GM18907 (cell line): ENCODE results near the gene AFF3.
"Not testable (repeated sequence)": the region's sequence is repeated elsewhere in the genome, so short reads cannot be mapped to it uniquely, and the experiment has no call there.

Experiments
- ATAC-seq: cut with Tn5 transposase; IDR thresholded peaks from one replicate; pipeline ENCODE4 v1.9.1; 2021; ENCODE audit warnings: mild to moderate bottlenecking, moderate library complexity; ENCODE audit not compliant: unreplicated experiment

The AFF3 gene

GRCh38 chr2:99776206-99776905 lies 366.0 kb downstream of the AFF3 start:
- no peak for ATAC-seq

GRCh38 chr2:99775585-99775984 lies 366.8 kb downstream of the AFF3 start:
- ATAC-seq: no peak

GRCh38 chr2:99773642-99774041 lies 368.7 kb downstream of the AFF3 start:
- not testable (repeated sequence) for ATAC-seq

DNA sequence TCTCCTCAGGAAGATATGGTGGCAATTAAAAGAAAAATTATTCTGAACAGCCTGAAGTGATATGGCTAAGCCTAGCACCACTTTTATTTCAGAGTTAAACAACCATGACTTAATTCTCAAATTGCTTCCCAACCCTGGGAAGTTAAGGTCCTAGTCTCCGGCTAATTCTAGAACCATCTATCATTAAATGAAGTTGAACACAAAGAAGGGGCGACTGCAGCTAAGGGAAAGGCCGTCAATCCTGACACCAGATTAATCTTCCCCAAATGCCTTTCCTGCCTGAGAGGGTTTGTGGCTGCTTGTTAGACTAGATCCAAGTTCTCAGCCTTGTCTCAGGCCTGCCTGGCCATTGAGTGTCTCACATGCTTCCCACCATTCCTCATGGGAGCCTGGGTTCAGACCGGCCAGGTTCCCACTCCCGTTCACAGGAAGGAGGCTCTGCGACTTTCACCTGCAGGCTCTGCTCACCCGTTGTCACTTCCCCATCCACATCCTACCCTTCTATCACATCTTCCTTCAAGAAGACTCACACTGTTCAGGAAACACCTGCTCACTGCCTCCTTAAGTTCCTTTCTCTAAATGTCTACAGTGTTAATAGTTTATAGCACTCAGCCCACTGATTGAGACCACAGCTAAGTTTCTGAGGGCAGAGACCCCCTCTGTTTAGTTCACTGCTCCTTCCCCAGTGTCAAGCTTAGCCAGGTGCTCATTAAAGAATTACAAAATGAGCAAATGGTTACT lies 369.6 kb downstream of the AFF3 start:
- ATAC-seq: no peak

GRCh38 chr2:99771681-99772333 lies 370.6 kb downstream of the AFF3 start:
- ATAC-seq: no peak

GRCh38 chr2:99770876-99771275 lies 371.5 kb downstream of the AFF3 start:
- ATAC-seq: no peak

DNA sequence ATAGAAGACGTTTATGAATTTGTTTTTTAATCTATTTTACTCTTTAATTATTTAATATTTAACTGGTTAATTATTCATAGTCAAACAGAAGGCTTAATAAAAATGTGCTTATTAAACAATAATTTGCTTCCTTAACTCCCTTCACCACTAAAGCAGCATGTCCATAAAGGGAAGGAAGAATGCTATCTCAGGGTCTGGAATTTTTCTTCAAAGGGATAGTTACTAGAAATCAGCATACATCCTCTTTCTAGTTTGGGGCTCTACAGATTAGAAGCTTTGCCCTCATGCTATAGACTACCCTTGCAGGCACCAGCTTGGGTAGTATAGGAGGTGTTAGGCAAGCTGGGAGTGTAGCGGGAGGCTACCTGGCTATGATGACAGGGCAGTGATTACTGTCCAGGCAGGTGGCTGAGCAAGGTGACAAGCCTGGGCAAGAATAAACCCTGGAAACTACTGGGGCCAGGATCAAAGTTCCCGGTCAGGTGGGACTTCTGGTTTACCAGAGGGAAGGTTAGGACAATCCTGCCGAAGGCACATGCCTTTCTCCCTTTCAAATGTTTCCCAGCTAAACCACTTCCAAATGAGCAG lies 376.6 kb downstream of the AFF3 start:
- no peak for ATAC-seq

DNA sequence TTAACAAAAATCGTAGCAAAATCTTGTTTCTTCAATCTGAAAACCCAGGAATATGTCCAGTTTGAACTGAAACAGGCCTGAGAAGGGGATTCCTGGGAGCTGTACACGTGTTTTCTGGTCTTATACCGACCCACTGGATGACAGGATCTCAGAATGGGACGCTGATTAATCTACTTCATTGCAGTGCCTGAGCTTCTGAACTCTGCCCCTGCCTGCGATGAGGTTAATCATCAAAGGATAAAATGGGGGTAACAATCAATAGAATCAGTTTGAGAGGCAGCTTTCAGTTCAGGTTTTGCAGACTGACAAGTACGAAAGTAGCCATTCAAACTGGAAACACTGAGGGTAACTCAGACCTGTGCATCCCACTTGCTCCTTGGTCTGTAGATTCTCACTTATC lies 378.6 kb downstream of the AFF3 start:
- no peak for ATAC-seq

DNA sequence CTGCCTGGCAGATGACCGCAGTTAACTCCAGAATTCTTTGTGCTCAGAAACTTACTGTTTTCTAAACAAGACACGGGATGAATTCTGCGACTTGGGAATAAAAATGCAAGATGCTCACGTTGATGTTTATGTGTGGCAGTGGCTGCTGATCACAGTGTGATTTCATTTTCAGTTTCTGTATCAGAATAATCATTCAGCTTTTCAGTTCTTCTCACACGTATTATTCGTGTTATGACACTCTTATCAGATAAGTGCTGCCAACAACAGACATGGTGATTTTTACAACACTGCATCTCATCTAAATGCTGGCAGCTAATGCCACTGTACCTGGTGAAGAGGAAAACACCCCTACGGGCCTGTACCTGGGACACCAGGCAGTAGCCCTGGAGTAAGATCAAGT lies 379.7 kb downstream of the AFF3 start:
- ATAC-seq: no peak

GRCh38 chr2:99757611-99758114 lies 384.7 kb downstream of the AFF3 start:
- no peak for ATAC-seq

DNA sequence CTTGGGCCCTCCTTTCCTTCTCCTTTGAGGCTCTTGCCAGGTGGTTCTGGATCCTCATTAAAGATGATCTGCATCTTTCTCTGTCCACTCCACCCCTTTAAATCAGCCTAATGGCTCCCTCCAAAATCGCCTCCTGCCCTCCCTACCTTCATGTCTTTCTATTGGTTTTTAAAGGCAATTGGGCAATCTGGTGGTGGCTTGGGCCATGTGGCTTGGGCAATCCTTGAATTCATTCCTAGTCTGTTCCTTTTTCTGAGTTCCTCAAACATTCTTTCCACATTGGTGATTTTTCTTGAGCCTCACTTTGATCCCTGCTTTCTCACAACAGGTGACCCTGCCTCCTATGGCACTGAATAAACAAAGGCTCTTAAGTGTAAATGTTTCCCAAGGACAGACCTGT lies 386.3 kb downstream of the AFF3 start:
- no peak for ATAC-seq

- no peak for ATAC-seq
These were observed 388.2 kb downstream of the AFF3 start for GRCh38 chr2:99754210-99754609.

- ATAC-seq: no peak
These were observed 388.9 kb downstream of the AFF3 start for GRCh38 chr2:99753505-99753904.

DNA sequence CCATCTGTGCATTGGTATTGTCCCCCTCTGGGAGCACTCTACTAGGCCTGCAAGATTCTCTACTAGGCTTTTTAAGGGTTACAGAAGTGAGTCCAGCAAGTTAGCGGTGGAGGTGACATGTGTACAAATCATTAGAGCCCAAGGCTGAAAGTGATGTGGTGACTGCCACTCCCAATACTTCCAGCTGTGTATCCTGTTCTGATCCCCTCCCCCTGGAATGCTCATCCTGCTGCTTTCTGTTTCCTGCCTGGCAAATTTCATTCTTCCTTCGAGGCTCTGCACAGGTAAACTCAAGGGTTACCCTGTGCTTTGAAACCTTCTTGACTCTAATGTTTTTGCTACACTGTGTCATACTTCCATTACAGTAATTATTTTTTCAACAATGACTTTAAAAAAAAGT lies 394.0 kb downstream of the AFF3 start:
- ATAC-seq: no peak

DNA sequence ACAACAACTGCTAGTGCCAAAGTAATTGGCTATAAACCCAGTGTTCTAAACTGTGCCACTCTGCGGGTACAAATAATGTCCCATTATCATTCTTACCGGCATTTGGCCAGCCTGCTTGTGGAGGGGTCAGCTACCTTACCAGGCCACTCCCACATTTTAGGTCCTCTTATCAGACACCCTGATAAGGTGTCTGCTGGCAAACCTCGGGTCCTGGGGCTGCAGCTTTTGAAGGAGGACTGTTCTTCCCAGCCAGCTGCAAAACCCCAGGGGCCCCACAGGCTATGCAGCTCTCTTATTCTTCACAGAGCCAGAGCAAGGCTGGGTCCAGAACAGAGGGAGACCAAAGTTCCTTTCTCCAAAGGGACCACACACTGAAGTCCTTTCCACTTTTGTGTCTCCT lies 394.5 kb downstream of the AFF3 start:
- no peak for ATAC-seq

DNA sequence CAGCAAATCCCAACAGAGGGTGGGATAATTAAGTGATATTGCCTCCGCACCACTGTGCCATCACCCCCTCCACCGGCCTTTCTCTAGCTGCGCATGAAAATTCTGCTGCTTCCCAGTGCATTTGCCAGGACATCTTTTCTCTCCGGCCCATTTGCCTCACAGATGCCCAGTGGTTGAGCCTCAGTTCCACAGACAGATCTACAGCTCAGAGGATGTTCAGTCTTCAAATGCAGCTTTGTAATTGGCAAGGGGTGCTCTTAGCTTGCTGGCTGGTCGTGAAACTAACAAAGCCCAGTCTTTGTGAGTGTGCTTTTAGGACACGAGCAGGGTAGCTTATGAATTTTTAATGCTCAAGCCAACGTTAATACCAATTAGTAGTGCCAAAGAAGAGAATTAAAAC lies 399.2 kb downstream of the AFF3 start:
- ATAC-seq: no peak

- no peak for ATAC-seq
These were observed 404.9 kb downstream of the AFF3 start for GRCh38 chr2:99737537-99737936.

- ATAC-seq: no peak
These were observed 406.6 kb downstream of the AFF3 start for GRCh38 chr2:99735753-99736152.

DNA sequence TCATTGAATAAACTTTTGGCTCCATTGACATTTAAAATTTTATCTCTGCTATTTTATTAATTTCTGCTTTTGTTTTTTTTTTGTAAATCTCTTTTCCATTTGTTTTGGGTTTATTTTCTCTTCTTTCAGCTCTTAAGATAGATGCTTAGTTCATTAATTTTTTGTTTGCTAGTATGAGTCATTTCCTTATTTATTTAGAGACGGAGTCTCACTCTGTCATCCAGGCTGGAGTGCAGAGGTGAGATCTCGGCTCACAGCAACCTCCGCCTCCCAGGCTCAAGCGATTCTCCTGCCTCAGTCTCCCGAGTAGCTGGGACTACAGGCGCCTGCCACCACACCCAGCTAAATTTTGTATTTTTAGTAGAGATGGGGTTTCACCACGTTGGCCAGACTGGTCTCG lies 407.1 kb downstream of the AFF3 start:
- ATAC-seq: not testable (repeated sequence)

DNA sequence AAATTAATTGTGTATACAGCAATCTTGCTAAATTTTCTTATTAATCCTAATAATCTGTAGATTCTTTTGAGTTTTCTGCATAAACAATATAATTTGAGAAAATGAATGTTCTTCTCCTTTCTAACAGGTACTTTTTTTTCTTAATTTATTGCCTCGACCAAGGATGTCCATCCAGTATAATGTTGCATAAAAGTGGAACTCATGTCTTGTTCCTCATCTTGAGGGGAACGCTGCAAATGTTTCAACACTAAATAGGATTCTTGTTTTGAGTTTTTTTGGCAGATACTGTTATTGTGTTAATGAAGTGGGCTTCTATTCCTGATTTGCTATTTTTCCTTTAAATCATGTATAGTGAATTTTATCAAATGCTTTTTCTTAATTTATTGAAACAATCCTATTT lies 408.2 kb downstream of the AFF3 start:
- no peak for ATAC-seq
